Activated T-cell treated with anti-CD3 and anti-CD28 coated beads for 24 hours (primary cell): ENCODE results near the gene HYAL4.

Experiments
- DNase-seq: peaks from one replicate; pipeline ENCODE4 v3.0.0-alpha.2; 2020; ENCODE audit warnings: low read depth

The HYAL4 gene

DNA sequence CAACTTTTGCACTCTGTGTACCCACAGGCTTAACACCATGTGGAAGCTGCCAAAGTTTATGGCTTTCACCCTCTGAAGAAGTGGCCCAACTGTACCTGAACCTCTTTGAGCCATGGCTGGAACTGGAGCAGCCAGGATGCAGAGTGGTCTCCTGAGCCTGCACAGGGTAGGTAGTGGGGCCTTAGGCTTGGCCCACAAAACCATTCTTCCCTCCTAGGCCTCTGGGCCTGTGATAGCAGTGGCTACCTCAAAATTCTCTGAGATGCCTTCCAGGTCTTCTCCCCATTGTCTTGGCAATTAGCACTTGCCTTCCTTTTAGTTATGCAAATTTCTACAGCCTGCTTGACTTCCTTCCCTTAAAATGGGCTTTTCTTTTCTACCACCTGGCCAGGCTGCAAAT, 60.7 kb downstream of the HYAL4 start:
- DNase-seq = no peak

DNA sequence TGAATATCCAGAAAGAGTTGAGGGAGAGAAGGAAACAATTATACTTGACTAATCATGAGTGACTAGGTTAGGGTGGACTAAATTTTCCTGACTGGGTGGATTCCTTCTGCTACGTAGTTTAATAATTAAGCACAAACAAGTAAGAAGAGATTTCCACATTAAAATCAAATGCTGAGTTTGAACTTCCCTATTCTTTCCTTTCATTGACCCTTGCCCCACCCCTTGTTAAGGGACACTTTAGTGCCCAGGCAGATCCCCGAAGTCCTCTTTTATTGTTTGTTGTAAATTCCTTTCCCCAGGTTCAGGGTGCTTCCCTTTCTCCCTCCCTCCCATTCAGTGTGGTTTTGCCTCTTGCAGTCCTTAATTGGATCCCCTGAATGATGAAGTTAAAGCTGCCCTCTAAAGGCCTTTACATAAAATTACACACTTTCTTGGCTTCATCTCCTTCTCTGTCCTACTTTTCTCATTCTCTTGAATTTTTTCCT, 71.3 kb downstream of the HYAL4 start:
- DNase-seq = no peak

DNA sequence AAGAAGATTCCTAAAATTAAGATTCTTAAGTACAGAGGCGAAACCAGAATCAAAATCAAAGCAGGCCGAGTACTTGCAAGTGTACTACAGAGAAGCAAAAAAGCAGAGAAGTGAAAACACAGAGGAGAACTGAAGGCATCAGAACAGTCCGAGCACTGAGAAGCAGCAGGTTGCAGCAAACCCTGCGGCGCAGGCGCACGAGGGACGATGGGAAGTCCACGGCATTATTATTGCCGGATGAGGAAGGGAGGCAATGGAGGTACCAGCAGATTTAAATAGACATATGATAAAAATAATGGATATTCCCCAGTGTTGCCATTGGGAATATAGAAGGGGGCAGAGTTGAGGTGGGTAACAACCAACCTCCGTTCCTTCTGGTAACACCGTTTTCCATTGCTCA, 72.9 kb downstream of the HYAL4 start:
- no peak for DNase-seq

DNA sequence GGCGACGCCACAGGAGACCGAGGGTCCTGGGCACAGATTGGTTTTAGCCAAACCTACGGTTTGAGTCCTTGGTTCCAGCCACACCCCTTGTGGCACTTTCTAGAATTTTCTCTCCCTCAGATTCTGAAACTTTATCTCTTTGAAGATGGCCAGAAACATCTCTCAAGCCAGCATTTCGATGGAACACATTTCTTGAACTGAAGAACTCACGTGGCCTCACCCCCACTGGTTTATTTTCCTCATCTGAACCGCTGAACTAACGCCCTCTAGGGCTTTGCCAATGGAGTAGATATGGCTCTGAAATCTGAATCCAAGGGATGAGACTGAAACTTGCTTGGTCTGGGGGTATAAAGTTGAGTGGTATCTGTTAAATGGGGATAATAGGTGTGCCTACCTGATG, 73.3 kb downstream of the HYAL4 start:
- no peak for DNase-seq

DNA sequence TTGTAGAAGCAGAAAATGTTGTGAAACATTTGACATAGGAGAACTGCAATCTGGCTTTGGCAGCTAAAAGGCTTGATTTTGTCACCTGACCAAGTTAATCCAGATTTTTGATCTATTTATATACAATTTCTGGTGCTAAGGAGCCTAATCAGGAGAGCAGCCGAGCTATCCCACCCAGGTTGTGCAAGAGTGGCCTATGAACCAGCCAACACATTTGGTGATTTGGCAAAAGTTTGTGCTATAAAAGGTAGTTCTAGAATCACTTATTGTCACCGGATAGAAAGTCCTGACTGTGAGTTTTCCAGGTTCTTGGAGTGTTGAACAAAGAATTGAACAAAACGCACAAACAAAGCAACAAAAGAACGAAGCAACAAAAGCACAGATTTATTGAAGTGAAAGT, 78.6 kb downstream of the HYAL4 start:
- DNase-seq = no peak

DNA sequence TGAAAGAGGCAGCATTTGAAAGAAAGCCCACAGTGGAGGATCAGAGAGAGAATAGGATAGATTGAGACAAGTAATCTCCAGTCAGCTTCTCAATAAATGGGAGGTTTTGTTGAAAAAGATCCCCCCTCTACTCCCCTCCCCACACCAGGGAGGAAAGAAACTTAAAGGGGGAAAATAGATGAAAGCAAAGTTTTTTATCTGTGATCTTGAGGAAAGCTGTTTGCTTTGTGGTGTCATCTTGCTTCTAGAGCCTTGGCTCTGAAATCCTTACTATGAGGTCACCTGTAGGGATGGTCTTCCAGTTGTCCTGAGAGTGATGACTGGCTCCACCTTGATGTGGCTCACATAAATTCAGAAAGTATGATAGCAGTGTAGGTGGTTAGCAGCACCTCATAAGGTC, 80.0 kb downstream of the HYAL4 start, which contains the start of gene SPAM1:
Gene SPAM1, plus strand, starts transcription at position 301 of the 400 bp plus-strand sequence. CDS start 28,330 bp downstream, outside the sequence.
- no peak for DNase-seq
